KBM-7 (cell line): Measurements from ENCODE around the gene SPAG8.

Experiments
- DNase-seq: peaks from one replicate; pipeline ENCODE4 v3.0.0-alpha.2; 2015
- in situ Hi-C: fragments of 300-500 bp; cut with MboI; formaldehyde crosslinking; loops from 2 replicates; pipeline ENCODE4 v1.14.3; 2020; ENCODE audit warnings: low sequenced_read_pairs, low pct_unique_long_range_greater_than_20kb, mixed read lengths

Gene SPAG8

GRCh38 chr9:35812025-35812602, at the start of gene SPAG8:
Gene SPAG8 (minus strand): TSS chr9:35812262. CDS start chr9:35812147, 115 bp downstream.
- in situ Hi-C loops, result no loop called here

GRCh38 chr9:35861161-35861897, 49.3 kb upstream of the SPAG8 start:
- in situ Hi-C loops, result no loop called here
- no peak for DNase-seq

More at GRCh38 chr9:35812025-35812602, at the start of gene SPAG8:
- DNase-seq, result peak; percentile 98

- in situ Hi-C loops, result no loop called here
Measured at GRCh38 chr9:35859990-35860339, 47.9 kb upstream of the SPAG8 start.

GRCh38 chr9:35859310-35859989, 47.4 kb upstream of the SPAG8 start:
- DNase-seq, result no peak

More at GRCh38 chr9:35859990-35860339, 47.9 kb upstream of the SPAG8 start:
- no peak for DNase-seq

GRCh38 chr9:35858458-35858857, 46.4 kb upstream of the SPAG8 start:
- in situ Hi-C loops, result no loop called here
- no peak for DNase-seq

More at GRCh38 chr9:35859310-35859989, 47.4 kb upstream of the SPAG8 start:
- in situ Hi-C loops, result no loop called here

- DNase-seq, result no peak
- in situ Hi-C loops, result no loop called here
Measured at GRCh38 chr9:35856882-35857281, 44.8 kb upstream of the SPAG8 start.

GRCh38 chr9:35856206-35856605, 44.1 kb upstream of the SPAG8 start:
- in situ Hi-C loops, result no loop called here
- DNase-seq, result no peak

GRCh38 chr9:35854091-35854762, 42.2 kb upstream of the SPAG8 start:
- in situ Hi-C loops, result no loop called here
- DNase-seq, result no peak

GRCh38 chr9:35852876-35853865, 41.1 kb upstream of the SPAG8 start:
- in situ Hi-C loops, result no loop called here
- no peak for DNase-seq

- in situ Hi-C loops, result no loop called here
- DNase-seq, result no peak
Measured at GRCh38 chr9:35852267-35852815, 40.3 kb upstream of the SPAG8 start.

GRCh38 chr9:35847792-35848572, 35.9 kb upstream of the SPAG8 start:
- in situ Hi-C loops, result no loop called here
- no peak for DNase-seq

GRCh38 chr9:35845824-35846771, 34.0 kb upstream of the SPAG8 start:
- no peak for DNase-seq
- in situ Hi-C loops, result no loop called here

- in situ Hi-C loops, result no loop called here
- DNase-seq, result peak; percentile 91
Measured at GRCh38 chr9:35844628-35845270, 32.7 kb upstream of the SPAG8 start.

- in situ Hi-C loops, result no loop called here
Measured at GRCh38 chr9:35842795-35843194, 30.7 kb upstream of the SPAG8 start.

GRCh38 chr9:35842020-35842745, 30.1 kb upstream of the SPAG8 start:
- no peak for DNase-seq
- in situ Hi-C loops, result no loop called here

More at GRCh38 chr9:35842795-35843194, 30.7 kb upstream of the SPAG8 start:
- DNase-seq, result no peak

GRCh38 chr9:35841645-35841900, 29.5 kb upstream of the SPAG8 start:
- in situ Hi-C loops, result no loop called here
- no peak for DNase-seq
